HG03280 (cell line): ENCODE measurements around the gene GLB1L3.
"Not testable (repeated sequence)": the region's sequence is repeated elsewhere in the genome, so short reads cannot be mapped to it uniquely, and the experiment has no call there.

ENCODE experiments used
- ATAC-seq: cut with Tn5 transposase; IDR thresholded peaks from one replicate; pipeline ENCODE4 v1.9.1; 2021; ENCODE audit warnings: mild to moderate bottlenecking, moderate library complexity; ENCODE audit not compliant: unreplicated experiment

GLB1L3 gene

DNA sequence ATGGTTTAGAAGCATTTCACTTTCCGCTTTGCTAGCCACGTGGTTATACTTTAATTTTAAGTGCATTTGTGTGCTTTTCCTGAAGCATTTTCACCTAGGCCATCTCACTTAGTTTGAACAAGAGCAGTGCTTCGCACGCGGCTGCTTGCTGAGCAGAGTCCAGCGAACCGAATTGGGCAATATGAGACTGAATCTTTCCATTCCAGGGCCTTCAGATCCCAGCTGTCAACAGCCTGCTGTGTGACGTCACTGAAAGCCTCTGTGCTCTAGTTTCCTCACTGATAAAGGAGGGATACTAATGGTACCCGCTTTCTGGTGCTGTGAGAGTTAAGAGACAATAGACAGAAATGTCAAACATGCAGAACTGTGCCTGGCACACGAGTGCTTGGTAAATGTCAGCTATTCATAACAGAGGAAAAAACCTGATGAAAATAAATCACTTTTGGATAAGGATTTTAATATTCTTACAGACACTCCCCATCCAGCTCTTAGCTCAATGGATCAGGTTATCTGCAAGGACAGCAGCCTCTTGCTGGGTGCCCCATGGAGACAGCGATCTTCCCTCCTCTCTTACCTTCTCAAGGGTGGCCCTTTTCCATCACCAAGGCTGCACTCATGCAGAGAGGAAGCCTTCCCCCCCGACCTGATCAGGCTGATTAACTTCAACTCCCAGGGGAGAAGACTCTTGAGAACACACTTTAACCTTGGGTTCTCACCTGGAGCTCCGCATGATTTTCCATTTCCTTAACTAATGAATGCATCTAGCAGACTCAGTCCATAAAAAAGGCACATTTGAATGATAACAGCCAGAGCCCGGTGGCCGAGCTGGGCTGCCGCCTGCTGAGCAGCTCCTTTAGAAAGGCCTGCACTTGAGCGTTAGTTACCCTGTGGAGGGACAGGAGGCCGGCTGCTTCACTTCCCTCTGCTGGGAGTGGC is 3.5 kb upstream of the GLB1L3 start:
- ATAC-seq: no peak

DNA sequence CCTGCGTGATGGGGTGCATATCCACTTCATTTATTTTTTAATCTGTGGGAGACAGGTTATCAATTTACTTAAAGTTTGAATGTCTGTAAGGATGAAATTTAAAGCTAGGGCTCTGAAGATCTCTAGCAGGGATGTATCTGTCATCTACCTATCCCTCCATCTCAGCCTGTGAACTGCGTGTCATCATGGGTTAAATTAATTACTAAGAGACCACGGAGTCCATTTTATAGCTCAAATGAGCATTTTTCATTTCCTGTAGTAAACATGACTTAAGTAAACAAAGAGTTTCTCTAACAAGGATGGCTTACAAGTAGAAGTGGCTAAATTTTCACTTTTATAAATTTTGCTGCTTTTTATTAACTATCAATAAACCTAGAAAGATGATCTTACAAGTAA is 2.9 kb upstream of the GLB1L3 start:
- no peak for ATAC-seq

DNA sequence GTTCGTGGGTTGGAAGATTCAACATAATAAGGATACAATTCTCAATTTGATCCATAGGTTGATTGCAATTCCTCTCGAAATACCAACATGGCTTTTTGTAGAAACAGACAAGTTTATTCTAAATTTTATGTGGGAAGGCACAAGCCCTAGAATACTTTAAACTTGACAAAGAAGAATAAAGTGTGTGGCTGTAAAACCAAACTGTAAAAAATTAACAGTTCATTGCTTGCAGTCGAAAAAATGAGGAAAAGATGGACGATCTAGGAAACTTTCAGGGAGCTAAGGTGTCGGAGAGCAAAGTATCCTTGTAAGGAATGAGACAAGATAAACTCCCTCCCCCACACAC is 1.0 kb upstream of the GLB1L3 start:
- ATAC-seq: no peak

DNA sequence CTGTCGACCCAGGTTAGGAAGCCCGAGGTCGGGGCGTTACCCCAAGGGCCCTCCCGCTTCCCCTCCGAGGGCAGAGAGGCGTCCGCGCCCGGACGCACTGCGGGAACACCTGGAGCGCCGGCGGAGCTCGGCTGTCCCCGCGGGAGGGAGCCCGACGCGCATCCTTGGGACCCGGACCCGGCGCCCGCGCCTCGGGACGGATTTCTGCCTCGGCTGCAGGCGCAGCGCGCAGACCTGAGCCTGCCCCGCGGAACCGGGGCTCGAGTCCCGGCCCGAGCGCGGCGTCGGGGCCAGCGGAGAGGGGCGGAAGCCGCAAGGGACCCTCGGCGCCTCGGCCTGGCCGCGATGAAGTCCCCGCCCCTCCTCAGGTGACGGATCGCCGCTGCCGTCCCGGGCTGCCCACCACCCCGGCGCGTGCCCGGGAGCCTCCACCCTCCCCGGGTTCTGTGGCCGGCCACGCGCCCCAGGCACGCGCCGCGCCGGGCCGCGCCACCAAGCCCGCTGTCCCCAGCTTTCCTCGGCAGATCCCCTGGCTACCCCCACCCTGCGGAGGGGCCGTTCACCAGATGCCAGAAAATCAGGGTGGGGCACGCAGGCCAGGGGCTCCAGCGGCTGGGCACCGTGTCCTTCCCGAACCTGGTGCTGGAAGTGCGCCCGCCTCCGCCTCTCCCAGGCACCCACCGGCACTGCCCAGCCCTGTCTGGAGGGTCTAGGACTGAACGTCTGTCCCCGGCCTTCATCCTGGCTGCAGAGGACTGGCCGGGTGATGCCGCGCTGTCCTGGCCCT is 410 bp downstream of the GLB1L3 start:
- ATAC-seq: no peak

DNA sequence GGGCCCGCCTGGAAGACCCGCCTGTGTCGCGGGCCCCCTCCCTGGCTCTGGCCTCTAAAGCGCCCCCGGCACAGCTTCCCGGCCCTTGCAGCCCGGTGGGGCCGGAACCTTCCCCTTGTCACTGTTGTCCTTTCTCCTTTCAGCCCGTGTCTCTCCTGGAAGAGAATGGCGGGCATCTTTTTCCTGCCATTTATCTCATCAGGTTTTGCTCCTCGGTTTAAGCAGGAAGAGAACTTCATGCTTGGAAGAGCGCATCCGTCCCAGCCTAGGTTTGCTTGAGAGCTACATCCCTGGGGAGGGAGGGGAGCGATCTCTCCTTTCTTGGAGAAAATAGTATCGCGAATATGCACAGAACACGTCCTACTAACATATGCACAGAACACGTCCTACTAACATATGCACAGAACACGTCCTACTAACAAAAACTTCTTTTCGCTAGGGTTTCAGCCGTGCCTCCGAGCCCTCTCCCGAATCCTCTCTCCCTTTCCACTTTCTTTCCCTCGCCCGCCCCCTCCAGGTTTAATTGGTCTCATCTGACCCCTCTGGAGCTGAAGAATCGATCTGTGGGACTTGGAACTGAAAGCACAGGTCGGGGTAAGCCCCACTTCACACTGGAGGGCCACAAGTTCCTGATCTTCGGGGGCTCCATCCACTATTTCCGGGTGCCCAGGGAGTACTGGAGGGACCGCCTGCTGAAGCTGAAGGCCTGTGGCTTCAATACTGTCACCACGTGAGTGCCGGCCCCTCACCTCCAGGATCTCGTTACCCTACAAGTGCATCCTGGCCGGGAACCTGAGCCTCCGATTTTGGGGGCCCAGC is 1.2 kb downstream of the GLB1L3 start:
- ATAC-seq: no peak

DNA sequence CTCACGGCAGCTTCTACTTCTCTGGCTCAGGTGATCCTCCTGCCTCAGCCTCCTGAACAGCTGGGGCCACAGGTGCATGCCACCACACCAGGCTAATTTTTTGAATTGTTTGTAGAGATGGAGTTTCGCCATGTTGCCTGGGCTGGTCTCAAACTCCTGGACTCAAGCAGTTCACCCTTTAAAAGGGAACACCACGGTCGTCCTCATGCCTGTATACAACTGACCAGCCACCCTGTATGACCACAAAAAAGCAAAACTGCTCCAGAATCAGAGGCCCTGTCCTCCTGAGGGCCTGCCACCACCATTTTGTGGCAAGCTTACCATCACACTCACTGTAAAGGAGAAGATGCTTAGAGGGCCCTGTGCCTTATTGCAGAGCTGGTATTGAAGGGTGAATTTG is 2.2 kb downstream of the GLB1L3 start:
- ATAC-seq: no peak

DNA sequence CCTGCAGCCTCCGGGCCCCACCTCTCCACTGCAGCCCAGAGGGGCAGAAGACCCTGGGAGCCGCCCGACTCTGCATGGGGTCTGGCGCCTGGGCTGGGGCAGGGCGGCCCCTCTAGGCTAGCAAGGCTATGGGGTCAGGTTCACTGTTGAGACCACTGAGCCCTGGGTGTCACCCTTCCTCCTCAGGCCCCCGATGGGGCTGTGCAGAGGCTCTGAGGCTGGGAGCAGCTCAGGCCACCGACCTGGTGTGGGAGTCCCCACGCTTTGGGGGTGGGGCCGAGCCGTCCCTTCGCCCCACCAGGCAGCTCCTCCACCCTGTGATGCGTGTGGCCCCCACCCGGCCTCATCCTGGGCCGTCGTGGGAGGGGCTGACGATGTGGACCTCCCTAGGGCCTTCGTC is 5.5 kb downstream of the GLB1L3 start:
- ATAC-seq: not testable (repeated sequence)

DNA sequence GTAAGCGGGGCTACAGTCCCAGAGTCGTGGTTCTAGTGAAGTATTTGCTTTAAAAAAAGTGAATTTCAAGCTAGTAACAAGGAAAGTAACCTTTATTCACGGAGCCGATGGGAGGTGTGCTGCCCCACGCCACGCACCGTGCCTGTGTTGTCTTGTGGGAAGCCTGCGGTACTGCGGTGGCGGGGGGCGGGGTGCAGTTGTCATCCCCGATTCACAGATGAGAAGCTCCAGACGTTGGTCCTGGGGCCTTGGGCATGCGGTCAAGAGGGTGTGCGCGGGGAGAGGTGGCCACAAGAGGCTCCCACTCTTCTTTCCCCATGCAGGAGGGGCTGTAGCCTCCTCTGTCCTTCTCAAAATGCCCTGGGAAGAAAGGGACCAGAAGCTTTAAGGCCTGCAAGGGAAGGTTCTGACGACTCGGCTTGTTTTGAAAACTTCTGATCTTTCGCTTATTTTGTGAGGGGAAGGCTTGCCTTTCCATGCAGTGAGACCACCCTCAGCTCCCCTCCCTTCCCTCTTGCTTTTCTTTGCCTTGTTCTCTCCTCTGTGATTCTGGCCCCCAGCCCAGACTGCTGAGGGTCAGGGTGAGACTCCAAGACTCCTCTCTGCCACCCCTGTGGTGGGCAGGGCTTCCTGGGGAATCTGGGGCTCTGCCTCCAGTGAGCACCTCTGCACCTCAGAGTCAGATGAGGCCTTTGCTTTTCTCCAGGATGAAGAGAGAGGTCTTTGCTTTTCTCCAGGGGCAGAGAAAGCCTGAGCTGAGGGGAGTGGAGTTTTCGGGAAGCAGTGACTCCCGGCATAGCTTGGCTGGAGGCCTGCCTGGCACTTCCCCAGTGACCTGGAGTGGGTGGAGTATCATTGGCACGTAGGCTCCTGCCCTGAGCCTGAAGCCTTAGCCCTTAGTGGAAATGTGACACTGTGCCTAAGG is 6.2 kb downstream of the GLB1L3 start:
- no peak for ATAC-seq

DNA sequence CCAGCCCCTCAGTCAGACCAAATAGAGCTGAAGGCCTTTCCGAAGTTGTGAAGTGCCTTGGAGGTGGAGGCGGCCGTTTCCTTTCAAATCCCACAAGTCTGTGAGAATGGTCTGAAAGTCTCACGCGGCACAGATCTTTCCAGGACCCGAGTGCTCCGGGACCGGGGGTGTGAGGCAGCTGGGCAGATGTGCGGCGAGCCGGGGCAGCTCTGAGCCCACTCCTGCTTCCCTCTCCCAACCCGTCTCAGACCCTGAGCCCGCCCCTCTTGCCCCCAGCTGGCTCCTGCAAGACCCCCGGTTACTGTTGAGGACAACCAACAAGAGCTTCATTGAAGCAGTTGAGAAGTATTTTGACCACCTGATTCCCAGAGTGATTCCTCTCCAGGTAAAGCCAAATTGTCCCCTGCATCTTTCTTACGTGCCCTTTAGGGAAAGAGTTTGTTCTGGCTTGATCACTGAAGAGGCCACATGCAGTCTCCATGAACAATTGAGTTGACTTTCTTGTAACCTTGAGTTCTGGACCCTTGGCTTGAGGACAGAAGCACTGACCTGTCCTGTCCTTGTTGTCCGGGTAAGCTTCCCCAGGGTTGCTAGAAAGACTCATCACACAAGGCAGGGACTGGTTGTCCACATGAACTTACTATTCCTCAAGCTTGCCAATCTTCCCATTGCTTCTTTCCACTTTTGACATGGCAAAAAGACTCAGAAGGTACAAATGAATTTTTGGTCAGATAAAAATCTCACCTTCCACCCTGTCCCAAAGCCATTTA is 7.5 kb downstream of the GLB1L3 start:
- no peak for ATAC-seq

DNA sequence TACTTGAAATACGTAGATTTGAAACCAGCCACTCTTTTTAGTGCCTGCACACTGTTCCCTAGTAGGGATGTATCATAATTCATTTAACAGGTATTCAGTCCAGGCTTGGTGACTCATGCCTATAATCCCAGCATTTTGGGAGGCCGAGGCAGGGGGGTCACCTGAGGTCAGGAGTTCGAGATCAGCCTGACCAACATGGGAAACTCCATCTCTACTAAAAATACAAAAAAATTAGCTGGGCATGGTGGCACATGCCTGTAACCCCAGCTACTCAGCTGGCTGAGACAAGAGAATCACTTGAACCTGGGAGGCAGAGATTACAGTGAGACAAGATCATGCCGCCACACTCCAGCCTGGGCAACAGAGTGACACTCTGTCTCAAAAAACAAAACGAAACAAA is 8.2 kb downstream of the GLB1L3 start:
- not testable (repeated sequence) for ATAC-seq

DNA sequence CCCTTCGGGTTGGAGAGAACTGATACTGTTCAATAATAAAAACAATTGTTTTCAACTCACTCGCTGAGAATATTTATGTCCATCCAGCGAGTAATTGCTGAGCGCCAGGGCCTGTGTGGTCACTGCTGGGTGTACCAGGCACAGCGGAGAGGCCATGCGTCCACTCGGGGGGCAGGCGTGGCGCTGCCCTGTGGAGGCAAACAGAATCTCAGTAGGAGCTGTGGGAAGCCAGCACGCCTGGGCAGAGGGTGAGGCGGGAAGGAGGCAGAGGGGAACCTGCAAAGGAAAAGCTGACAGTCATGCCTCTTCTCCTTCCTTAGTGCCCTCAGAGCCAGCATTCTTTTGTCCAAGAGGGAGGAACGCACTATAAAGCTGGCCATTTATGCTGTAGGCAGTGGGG is 11.4 kb downstream of the GLB1L3 start:
- ATAC-seq: no peak

DNA sequence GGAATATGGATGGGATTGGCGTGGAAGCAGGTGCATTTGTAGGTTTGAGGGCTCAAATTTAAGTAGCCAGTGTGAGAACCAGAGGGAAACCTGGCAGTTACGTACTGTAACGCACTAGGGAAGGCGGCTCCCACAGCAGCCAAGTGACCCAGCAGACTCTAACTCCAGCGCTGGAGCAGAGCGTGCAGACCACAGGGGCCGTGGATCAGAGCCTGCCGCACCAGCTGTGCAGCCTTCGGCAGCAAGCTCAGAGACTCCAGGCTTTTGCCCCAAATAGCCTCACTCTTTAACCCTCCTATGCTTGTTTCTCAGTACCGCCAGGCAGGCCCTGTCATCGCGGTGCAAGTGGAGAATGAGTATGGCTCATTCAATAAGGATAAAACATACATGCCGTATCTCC is 12.3 kb downstream of the GLB1L3 start:
- no peak for ATAC-seq

DNA sequence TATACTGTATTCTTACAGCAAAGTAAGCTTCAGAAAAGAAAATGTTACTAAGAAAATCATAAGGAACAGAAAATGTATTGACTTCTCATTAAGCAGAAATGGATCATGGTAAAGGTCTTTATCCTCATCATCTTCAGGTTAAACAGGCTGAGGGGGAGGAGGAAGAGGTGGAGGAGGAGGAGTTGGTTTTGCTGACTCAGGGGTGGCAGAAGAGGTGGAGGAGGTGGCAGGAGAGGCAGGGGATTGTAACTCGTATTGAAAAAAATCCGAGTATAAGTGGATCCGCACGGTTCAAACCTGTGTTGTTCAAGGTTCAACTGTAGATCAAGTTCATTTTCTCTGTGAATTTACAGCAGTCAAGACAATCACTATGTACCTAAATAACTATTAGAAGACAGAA is 13.0 kb downstream of the GLB1L3 start:
- no peak for ATAC-seq

DNA sequence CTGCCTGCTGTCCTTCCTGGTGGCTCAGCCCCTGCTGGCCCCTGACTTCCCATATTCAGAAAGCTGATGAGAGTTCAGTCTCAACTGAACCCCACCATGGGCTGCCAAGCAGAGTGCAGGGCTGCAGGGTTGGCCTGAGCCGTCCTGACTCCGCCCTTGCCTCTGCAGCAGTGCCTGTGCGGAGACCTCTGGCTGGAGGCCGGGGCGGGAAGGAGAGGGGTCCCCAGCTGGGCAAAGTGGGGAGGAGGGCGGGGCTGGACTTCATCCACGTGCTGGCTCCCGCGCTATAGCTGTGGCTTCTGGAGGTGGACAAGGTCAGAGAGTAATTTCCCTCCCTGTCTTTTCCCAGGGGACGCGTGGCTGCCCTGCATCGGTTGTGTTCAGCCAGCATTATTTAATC is 13.6 kb downstream of the GLB1L3 start:
- ATAC-seq: no peak

DNA sequence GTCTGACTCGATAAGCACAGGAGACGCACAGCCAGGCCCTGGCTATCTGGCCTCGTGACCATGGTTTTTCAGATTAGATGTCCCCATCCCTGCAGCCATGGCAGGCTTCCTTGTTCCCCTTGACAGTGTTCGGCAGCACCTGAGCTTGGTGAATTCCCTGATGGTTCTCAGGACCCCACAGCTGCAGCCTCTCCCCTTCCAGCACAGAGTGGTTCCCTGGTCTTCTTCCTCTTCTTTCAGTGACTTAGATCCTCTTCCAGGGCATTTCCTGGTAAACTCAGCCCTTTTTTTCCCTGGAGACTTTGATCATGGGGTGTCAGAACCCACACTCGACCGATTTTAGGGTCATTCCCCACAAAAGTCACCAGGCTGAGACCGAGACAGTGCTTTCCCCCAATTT is 14.5 kb downstream of the GLB1L3 start:
- ATAC-seq: no peak

DNA sequence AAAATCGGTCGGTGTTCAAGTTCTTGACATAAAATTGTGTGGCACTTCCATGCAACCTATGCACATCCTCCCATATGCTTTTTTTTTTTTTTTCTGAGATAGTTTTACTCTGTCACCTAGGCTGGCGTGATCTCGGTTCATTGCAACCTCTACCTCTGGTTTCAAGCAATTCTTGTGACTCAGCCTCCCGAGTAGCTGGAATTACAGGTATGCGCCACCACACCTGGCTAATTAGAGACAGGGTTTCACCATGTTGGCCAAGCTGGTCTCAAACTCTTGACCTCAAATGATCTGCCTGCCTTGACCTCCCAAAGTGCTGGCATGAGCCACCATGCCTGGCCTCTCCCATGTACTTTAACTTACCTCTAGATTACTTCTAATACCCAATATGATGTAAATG is 15.0 kb downstream of the GLB1L3 start:
- no peak for ATAC-seq

DNA sequence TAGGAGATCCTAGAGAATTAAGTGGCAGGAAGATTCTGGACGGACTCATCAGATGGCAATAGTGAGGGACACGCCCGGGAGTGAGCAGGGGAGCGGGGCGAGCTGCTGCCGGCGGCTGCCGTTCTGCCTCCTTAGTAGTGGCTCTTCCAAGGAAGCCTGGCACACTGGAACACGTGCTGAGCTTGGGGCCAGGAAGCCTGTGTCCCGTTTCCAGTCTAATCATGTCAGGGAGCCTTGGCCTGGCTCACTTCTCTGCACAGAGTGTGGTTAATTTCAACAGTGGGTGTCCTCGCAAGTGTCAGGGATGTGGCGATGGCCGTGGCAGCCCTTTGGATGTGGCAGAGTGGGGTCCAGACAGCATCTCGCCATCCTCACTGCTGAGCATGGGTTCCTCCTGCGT is 16.5 kb downstream of the GLB1L3 start:
- no peak for ATAC-seq

DNA sequence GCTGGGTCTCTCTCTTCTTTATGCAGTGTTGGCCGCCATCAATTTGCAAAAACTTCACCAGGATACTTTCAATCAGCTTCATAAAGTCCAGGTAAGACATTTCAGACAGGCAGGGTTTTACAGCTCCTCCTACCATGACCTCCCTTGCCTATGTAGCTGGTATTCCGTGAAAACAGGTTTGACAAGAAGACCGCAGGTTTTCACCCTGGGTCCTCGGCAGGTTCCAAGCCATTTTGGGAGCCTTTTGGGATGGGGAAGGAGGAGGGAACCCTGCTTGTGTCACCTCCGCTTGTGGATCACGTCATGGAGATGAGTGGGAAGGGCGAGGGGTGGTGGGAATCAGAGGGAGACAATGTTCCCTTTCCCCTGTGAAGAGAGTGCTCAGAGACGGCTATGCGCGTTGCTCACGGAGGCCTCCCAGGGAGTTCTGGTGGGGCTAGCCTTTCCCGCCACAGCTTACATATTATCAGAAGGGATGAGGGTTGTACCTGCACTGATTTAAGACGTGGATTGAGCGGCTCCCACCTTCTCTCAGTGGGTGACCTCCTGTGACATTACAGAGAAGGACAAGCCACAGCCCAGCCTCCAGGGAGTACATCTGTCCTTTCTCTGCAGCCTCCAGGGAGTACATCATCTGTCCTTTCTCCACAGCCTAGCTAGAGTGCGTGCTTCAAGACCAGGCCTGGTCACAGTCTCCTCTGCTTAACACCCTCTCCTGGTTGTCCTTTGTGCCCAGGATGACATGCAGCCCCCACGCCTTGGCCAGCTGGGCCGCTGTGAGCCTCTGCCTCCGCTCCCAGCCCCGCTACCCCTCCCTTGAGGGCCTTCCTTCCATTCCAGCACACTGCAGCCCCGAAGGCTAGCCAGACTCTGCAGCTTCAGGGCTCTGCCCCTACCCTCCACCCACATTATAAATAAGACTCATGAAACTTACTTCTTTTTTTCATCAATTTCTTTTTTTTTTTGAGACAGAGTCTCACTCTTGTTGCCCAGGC is 17.2 kb downstream of the GLB1L3 start:
- ATAC-seq: no peak
